GM21723 (cell line): Measurements from ENCODE around the gene ARAP1.

Experiments
- ATAC-seq: cut with Tn5 transposase; IDR thresholded peaks from one replicate; pipeline ENCODE4 v1.9.1; 2021; ENCODE audit warnings: mild to moderate bottlenecking, moderate library complexity; ENCODE audit not compliant: unreplicated experiment

ARAP1 gene

DNA sequence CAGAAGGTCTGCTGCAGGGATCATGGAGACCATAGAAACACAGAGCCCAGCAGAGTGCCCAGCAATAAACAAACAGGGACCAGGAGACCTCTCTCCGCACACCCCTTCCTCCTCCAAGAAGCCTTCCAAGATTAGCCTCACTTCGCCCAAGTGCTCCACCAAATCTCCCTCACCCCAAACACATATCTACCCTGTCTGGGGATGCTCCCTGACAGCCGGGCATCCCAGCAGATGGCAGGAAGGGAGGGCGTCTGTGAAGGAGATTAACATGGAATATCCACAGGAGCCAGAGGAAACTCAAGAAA lies 26.5 kb downstream of the ARAP1 start:
- ATAC-seq = no peak

DNA sequence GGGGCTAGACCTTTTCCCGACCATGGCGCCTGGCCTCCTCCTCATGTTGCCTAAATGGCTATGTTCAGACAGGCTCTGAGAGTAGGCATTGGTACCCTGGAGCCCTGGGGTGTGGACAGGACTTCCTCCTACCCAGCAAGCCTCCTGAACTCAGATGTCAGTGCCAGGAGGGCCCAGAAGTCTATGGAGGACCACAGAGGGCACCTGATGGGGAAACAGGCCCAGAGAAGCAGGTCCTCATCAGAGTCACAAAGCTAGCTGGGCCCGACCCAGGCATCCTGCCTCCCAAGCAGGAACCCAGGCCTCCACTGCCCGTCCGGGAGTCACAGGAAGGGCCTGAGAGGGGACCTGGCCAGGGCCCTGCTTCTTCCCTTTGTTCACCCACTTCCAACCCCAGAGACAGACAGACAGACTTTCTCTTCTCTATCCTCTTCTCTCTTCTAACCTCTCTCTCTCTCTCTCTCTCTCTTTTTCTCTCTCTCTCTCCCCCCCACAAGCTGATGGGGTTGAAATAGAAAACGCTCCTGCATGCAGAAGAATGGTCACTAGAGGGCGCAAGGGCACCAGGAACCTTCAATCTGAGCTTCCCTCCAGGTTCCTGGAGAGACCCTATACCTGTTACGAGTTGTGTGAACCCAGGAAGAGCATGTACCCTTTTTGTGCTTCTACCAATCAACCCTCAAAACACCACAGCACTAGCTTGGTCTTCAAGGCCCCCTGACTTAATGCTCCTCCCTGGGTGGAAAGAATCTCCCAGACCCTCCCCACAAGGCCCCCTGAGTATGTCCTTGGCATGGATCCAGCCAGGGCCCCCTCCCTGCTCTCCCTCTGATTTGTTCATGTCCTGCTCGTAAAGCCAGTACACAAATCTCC lies 27.1 kb downstream of the ARAP1 start:
- no peak for ATAC-seq

DNA sequence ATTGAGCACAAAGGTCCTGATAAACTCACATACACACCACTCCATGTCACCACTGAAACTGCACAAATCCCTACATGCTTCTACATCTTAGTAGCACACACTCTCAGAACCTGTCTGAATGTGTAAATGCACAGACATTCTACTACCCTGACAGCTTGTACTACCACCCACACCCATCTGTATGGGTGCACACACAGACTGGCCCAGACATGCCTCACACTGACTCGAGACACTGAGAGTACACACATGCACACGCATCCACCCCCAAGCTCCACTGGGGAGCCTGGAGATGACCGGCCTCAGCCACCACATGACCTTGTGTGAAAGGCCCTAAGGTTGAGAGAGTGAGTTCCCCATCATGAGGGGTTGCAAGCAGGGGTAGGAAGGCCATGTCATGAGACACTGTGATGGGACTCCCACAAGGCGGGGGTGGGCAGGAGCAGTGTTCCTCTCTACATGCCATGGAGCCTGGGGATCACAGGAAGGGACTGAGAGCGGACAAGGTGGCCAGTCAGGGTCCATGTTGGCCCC lies 28.1 kb downstream of the ARAP1 start:
- ATAC-seq = no peak

DNA sequence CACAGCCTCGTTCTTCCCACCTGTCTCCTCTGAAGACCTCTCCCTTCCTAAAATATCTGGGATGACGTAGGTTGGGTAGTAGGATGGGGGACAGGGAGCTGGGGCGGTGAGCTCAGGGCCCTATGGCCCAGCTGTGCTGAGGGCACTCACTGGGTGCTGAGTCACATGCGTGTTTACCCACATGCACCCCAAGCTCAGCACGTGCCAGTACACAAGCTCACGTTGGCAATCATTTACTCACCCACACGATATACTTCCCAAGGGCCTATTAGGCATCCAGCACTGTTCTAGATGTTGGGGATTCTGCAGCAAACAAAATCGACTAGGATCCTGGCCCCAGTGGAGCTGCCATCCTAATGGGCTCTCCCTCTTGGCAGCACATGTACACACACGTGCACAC lies 28.7 kb downstream of the ARAP1 start:
- no peak for ATAC-seq

DNA sequence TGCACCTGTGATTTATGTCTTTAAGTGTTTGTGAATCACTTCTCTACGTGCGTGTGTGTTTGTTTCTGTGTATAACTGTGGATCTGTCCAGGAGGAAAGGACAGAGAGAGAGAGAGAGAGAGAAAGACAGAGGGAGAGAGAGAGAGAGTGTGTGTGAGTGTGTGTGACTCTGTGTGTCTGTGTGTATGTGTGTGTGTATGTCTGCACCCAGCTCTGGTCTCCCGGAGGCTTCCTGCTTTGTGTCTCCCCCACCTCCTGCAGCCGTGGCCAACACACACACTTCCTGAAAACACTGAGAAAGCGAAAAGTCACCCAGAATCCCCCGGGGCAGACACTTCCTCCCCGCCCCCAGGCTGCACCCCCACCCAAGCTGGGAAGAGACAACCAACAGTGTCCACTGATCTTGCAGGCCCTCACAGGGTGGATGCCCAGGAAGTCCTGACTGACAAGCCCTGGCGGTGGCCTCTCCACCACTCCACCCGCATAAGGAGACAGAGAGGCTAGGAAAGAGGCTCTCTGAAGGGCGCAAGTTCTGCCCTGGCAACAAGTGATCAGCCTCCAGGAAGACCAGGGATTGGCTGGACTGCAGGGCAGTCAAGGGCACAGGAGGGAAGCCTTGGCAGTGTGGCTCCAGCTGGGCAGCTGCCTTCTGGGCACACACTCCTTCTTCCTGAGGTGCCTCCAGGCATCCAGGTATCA lies 30.0 kb downstream of the ARAP1 start:
- ATAC-seq = peak; percentile 78

- ATAC-seq = no peak
These were observed 30.5 kb downstream of the ARAP1 start for GRCh38 chr11:72721689-72722049.

DNA sequence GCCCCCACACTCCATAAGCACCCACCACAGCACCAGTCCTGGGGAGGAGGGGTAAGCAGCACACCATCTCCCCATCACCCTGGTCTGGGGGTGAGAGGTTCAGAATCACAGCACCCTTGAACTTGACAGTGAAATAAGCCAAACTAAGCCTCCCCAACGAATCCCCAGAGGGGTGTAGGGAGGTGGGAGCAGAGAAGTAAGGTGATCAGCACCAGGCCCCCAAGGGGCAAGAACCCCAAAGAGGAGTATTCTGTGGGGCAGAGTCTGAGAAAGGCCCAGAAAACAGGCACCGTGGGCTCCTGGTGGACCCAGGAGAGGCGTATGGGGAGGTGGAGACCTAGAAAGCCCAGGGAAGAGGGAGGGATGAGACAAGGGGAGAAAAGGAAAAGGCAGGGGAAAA lies 30.9 kb downstream of the ARAP1 start:
- ATAC-seq = no peak

DNA sequence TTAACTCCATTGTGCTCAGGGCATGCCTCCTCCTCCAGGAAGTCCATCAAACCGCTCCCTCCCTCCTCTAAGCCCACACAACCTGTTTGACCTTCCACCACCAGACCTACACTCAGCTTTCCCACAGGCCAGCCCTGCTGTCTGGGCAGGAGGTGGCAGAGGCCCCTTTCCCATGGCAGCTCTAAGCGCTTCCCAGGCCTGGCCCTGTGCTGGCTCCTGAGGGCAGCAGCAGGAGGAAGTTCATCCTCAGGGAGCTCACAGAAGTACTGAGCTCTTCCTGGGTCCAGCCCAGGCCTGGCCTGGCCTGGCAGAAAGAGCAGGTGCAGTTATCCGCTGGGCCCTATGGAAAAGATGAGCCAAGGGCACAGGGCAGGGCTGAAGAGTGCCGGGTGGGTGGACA lies 31.4 kb downstream of the ARAP1 start:
- ATAC-seq = no peak

GRCh38 chr11:72720047-72720446 lies 32.2 kb downstream of the ARAP1 start:
- ATAC-seq = no peak

DNA sequence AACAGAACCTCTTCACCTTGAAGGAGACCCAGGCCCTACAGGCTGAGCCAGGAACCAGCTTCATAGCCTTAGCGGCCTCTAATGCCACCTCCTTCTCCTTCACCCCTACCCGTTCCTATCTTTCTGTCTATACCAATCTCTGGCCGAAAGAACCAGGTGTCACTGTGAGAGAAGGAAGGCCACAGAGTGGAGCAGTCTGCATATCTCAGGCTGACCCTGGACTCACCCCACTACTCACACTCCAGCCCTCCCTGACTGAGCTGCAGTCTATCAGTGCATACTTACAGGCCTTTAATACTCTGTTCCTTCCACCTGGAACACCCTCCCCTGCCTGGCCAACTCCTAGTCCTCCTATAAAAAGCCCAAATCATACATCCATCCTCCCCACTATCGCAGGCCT lies 32.7 kb downstream of the ARAP1 start:
- ATAC-seq = no peak

DNA sequence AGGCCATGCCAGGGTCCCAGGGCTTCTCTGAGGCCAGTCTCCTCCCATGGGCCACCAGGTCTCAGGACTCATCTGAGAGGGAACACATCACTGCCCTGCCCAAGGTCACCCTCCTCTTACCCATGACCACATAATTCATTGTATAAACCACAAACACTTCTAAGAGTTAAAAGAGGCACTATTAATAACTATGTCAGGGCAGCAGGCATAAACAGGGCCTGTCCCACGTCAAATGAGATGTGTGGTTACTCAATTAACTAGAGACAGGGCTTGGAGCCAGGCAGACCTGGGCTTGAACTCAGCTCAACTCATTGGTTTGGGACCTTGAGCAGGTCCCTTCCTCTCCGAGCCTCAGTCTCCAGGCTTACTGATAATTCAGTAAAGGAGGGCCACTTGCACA lies 33.1 kb downstream of the ARAP1 start:
- no peak for ATAC-seq

DNA sequence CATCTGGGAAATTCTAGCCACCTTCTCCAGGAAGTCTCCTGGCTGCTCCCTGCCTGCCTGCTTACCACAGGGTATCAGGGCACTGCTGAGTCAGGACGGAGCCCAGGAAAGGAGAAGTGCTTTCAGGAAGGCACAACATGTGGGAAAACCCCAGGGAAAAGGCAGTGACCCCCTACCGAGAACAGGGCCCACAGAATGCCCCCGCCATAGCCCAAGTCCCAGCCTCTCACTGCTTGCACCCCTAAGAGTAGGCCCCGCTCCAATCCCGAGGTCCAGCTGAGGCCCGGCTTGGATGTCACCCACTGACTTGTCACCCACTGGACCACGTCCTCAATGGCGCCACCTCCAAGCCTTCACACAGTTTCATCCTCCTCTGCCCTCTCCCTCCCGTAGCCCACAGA lies 34.1 kb downstream of the ARAP1 start:
- no peak for ATAC-seq

GRCh38 chr11:72716788-72717435 lies 35.3 kb downstream of the ARAP1 start:
- ATAC-seq = no peak

DNA sequence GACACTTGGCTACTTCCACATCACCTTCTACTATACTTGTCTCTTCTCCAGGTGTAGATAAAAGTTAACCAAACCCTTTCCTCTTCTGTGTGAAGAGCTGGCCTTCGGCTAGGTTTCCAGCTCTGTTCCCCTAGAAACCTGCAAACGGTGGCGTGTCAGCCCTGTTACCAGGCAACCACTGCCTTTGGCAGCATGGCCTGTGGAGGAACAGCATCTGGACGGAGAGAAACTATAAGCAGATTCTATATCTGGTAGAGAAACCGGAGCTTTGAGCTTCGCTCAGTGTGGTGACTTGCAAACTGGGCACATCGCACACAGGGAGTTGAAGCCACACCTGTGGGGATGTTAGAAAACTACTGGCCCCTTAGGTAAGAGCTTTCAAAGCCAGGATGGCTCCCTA lies 35.9 kb downstream of the ARAP1 start:
- ATAC-seq = no peak

DNA sequence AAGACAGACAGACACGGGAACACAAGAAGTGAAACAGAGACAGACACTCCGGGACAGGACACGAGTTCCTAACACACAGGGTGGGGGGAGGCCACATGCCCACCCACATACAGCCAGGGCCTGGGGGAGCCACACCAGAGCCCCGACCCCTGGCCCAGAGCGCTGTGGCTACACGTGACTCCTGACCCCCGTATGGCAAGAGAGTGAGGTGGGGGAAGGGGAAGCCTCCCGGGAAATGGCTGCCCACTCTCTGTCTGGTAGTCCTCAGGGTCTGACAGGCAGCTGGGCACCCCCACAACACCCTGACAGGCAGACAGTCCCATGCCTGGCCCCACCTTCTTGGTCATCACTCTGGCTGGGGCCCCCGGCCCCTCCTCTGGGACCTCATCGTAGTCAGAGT lies 39.4 kb downstream of the ARAP1 start:
- no peak for ATAC-seq

- no peak for ATAC-seq
These were observed 39.9 kb downstream of the ARAP1 start for GRCh38 chr11:72712168-72712751.

DNA sequence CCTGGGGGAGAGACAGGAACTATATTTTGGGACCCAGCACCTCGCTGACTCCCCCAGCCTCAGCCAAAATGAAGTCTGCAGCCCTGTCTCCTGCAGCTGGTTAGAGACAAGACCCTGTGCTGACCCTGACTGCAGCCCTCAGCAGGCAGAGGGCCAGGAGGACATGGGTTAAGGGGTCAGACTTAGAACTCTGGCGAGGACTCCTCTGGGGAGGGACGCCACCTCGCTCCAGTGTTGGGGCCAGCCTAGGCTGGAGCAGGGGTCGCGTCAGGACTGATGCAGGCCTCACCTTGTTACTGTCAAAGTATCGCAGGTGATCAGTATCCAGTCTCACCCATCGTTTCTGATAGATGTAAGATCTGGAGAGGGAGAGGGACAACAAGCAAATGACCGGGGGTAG lies 41.1 kb downstream of the ARAP1 start:
- ATAC-seq = no peak

GRCh38 chr11:72710278-72710677 lies 41.9 kb downstream of the ARAP1 start:
- ATAC-seq = no peak

DNA sequence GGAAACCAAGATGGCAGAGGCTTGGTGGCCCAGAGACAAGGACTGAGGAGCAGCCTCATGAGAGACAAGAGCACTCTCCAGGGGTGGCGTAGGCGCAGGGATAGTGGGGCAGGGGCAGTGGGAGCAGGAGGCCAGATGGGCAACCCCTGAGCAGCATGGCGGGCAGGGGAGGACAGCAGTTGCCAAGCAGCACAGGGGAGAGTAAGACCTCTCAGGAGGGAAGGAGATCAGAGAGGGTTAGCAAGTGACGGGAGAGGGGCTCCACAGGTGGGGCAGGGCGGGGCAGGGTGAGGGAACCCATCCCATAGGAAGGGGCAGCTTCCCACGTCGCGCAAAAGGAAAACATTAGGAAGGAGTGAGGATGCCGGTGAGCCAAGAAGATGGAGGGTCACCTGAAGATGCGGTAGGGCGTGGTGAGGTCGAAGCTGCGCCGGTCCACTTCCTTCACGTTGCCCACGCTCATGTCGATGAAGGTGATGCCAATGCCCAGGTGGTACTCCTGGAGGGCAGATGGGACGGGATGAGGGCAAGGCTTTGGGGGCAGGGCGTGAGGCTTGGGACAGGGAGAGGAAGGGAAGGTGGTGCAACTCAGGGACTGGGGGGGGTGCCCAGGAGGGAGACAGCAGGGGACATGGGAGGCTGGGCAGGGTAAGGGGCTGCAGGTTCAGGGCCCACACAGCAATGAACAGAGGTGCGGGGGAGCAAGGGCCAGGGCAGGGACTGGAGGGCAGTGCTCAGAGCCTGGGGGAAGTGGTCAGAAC lies 42.5 kb downstream of the ARAP1 start:
- ATAC-seq = no peak

DNA sequence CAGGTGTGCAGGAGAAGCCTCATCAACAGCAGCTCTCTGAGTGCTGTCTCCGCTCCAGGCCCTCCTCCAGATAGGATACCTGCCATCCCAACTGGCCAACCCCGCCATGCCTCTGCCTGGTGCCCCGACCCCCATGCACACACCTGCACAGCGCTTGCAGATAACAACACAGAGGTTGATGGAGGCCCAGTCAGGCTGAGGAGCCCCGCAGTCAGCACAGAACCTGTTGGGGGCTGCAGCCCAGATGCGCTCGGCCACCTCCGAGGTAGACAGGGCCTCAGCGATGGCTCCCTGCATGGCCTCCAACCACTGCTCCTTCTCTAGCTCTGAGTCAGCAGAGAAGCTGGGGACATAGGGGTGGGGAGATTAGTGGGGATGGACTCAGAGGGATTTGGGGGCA lies 45.2 kb downstream of the ARAP1 start:
- no peak for ATAC-seq

GRCh38 chr11:72706579-72706978 lies 45.6 kb downstream of the ARAP1 start:
- ATAC-seq = no peak
